Gastrocnemius medialis (tissue), 4 donors: ENCODE measurements around the gene CEP97.
A peak's percentile ranks its signal among the peaks of the same experiment; 100 is the strongest.
"Not testable (repeated sequence)": the region's sequence is repeated elsewhere in the genome, so short reads cannot be mapped to it uniquely, and the experiment has no call there.

ENCODE experiments used
- CTCF ChIP-seq, 5 experiments: fragments of 450-650 bp in 3 of 5; fragments of 200-600 bp in 2 of 5; sonication (generic) in 2 of 5; IDR thresholded peaks in 4 of 5; conservative IDR thresholded peaks in 1 of 5; 1 replicate in 4 of 5; 2 replicates in 1 of 5; pipeline ENCODE4 v1.5.1; 2016 to 2019; ENCODE audit warnings: antibody characterized with exemption in 5 of 5, mild to moderate bottlenecking in 3 of 5, moderate library complexity in 3 of 5
- POLR2A ChIP-seq, 2 donors: fragments of 450-650 bp; IDR thresholded peaks; one replicate each; pipeline ENCODE4 v1.6.1; 2017; ENCODE audit warnings: antibody characterized with exemption in 2 of 2, mild to moderate bottlenecking in 2 of 2, moderate library complexity in 2 of 2

GRCh38 chr3:101693540-101693939, 30.9 kb upstream of the CEP97 start:
- peak in 4 of 5 experiments; percentile 18 to 40 (median 23) for TF ChIP-seq CTCF (IDR thresholded peaks at IDR 0.05 in 4 of 5, conservative IDR thresholded peaks at IDR 0.05 in 1 of 5)
- not testable (repeated sequence) for TF ChIP-seq POLR2A (IDR thresholded peaks at IDR 0.05)
